ENCODE data around the gene MIF. TPM values are rescaled to one million over a fixed set of nuclear protein-coding genes. Genes with fewer than 3 reads are reported as not detected.
A peak's percentile ranks its signal among the peaks of the same experiment; 100 is the strongest.

MIF gene
- total and polyA plus RNA-seq, 2 of the 4 experiments (the other 2 are of a cell fraction): 123 to 530 TPM

DNA sequence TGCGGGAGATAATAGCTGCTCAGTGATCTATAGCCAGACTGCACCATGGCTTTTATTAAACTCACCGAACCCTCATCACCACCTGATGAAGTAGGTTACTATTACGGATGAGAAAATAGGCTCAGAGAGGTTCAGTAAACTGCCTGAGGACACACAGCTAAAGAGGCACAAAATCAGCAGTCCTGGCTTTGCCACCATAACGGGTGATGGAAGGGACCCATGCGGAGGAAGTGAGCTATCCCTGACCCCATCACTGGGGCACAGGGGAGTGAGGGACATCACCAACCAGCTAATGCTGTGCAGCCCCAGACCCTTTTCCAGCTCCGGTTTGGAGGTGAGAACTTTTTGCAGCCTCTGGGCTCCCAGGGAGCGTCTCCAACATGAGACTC lies 48.1 kb upstream of the MIF start:
- in situ Hi-C loops (cut with MboI; ENCODE audit: low sequenced_read_pairs): loop anchor here (10.0 kb wide), 1 partner anchor 321 kb away; no protein-coding TSS in a partner anchor
- Histone ChIP-seq H3K79me1 (ENCODE audit: low read depth in 1 of 2, low read length in 2 of 2) (no peaks in the 10 kb centered on the region), H3K9me3 (ENCODE audit: control insufficient read depth, insufficient read depth, low read length) (no peaks in the 10 kb centered on the region), H4K5ac (ENCODE audit: low read depth, low read length) (no peak overlapping the region), H2BK5ac (ENCODE audit: low read depth, low read length, poor library complexity, severe bottlenecking) (no peak overlapping the region), H2AFZ (replicated peaks; ENCODE audit: low read length, poor library complexity) (peak overlapping the region; percentile 78), H2BK120ac (ENCODE audit: low read depth, low read length) (peak overlapping the region; percentile 59; the same call in 1 of the 2 replicates), H3K9ac (ENCODE audit: low read depth, low read length) (no peak overlapping the region), H3K4me3 (ENCODE audit: insufficient read depth, low read depth, low read length) (no peak overlapping the region), H3K4me2 (ENCODE audit: low read depth, low read length) (no peak overlapping the region), H3K18ac (ENCODE audit: low read depth, low read length) (no peak overlapping the region), H2AK5ac (ENCODE audit: low read depth, low read length) (peak overlapping the region; percentile 61), H4K20me1 (ENCODE audit: insufficient read depth, low read length) (no peaks in the 10 kb centered on the region), H3K23ac (ENCODE audit: low read depth, low read length) (peak overlapping the region; percentile 63; the same call in 1 of the 2 replicates), H2AK9ac (replicated peaks; ENCODE audit: low read depth, low read length, poor library complexity) (peak overlapping the region; percentile 69), H3K4me1 (ENCODE audit: control insufficient read depth, insufficient read depth, low read length) (peaks cover 19% of the 10 kb centered on the region), H2BK20ac (ENCODE audit: low read depth, low read length) (peak overlapping the region; percentile 16; the same call in 1 of the 2 replicates), H2BK15ac (ENCODE audit: low read depth, low read length) (peak overlapping the region; percentile 64; the same call in 1 of the 3 replicates), H3K36me3 (ENCODE audit: control insufficient read depth, insufficient read depth, low read length) (no peaks in the 10 kb centered on the region), H4K8ac (ENCODE audit: low read depth in 2 of 2, low read length in 2 of 2) (peak overlapping the region in 1 of 2 experiments; percentile 80; a peak in 2 of 4 replicates), H4K91ac (ENCODE audit: insufficient read depth, low read depth, low read length) (peak overlapping the region; percentile 32), H3K27ac (ENCODE audit: insufficient read depth, low read length) (no peak overlapping the region), H3K14ac (replicated peaks; ENCODE audit: low read depth, low read length) (peak overlapping the region; percentile 52), H3K27me3 (ENCODE audit: control insufficient read depth, insufficient read depth, low read length) (no peaks in the 10 kb centered on the region; the same call in 1 of the 2 replicates), H3K9me1 (ENCODE audit: insufficient read depth, low read length) (no peaks in the 10 kb centered on the region), H3K4ac (ENCODE audit: low read depth, low read length) (peak overlapping the region; percentile 78), H3K56ac (ENCODE audit: extremely low read depth, insufficient read depth, low read length) (no peak overlapping the region)
- 73% methylated on average over 5 of the region's 7 CpGs; no CpG with 5 or more reads in 1 of the 2 experiments for WGBS, 2 experiments (ENCODE audit: extremely low coverage in 2 of 2, insufficient read length in 1 of 2)
- TF ChIP-seq MXI1 (IDR thresholded peaks at IDR 0.05; ENCODE audit: borderline replicate concordance, low read depth, low read length) (no peak), MAFK (IDR thresholded peaks at IDR 0.05; ENCODE audit: low read depth, low read length) (no peak), NFE2L2 (IDR thresholded peaks at IDR 0.05; ENCODE audit: low read depth, low read length) (no peak), CEBPB (IDR thresholded peaks at IDR 0.05; ENCODE audit: low read depth, low read length) (no peak), SMC3 (IDR thresholded peaks at IDR 0.05; ENCODE audit: low read depth, low read length) (no peak), BHLHE40 (IDR thresholded peaks at IDR 0.05; ENCODE audit: low read depth, low read length) (no peak), RCOR1 (IDR thresholded peaks at IDR 0.05; ENCODE audit: insufficient replicate concordance, low read length) (no peak), RFX5 (IDR thresholded peaks at IDR 0.05; ENCODE audit: low read depth, low read length) (no peak), RAD21 (IDR thresholded peaks at IDR 0.05; ENCODE audit: low read length) (no peak), CHD1 (IDR thresholded peaks at IDR 0.05; ENCODE audit: low read depth, low read length) (no peak), MAZ (IDR thresholded peaks at IDR 0.05; ENCODE audit: borderline replicate concordance, low read depth, low read length) (no peak), POLR2A (IDR thresholded peaks at IDR 0.05; ENCODE audit: low read depth, low read length) (no peak), FOS (IDR thresholded peaks at IDR 0.05; ENCODE audit: low read depth, low read length) (no peak)
- TF ChIP-seq, protein P1, sequence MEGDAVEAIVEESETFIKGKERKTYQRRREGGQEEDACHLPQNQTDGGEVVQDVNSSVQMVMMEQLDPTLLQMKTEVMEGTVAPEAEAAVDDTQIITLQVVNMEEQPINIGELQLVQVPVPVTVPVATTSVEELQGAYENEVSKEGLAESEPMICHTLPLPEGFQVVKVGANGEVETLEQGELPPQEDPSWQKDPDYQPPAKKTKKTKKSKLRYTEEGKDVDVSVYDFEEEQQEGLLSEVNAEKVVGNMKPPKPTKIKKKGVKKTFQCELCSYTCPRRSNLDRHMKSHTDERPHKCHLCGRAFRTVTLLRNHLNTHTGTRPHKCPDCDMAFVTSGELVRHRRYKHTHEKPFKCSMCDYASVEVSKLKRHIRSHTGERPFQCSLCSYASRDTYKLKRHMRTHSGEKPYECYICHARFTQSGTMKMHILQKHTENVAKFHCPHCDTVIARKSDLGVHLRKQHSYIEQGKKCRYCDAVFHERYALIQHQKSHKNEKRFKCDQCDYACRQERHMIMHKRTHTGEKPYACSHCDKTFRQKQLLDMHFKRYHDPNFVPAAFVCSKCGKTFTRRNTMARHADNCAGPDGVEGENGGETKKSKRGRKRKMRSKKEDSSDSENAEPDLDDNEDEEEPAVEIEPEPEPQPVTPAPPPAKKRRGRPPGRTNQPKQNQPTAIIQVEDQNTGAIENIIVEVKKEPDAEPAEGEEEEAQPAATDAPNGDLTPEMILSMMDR (conservative IDR thresholded peaks at IDR 0.05; ENCODE audit: low read depth, low read length): no peak
- TF ChIP-seq, protein P2, sequence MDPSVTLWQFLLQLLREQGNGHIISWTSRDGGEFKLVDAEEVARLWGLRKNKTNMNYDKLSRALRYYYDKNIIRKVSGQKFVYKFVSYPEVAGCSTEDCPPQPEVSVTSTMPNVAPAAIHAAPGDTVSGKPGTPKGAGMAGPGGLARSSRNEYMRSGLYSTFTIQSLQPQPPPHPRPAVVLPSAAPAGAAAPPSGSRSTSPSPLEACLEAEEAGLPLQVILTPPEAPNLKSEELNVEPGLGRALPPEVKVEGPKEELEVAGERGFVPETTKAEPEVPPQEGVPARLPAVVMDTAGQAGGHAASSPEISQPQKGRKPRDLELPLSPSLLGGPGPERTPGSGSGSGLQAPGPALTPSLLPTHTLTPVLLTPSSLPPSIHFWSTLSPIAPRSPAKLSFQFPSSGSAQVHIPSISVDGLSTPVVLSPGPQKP (IDR thresholded peaks at IDR 0.05; ENCODE audit: borderline replicate concordance, low read depth, low read length): no peak
- TF ChIP-seq, protein P3, sequence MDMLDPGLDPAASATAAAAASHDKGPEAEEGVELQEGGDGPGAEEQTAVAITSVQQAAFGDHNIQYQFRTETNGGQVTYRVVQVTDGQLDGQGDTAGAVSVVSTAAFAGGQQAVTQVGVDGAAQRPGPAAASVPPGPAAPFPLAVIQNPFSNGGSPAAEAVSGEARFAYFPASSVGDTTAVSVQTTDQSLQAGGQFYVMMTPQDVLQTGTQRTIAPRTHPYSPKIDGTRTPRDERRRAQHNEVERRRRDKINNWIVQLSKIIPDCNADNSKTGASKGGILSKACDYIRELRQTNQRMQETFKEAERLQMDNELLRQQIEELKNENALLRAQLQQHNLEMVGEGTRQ (IDR thresholded peaks at IDR 0.05; ENCODE audit: low read depth, low read length): no peak
- BruUV-seq (replicated peaks): no TSS peak
- dilution Hi-C loops (cut with HindIII; ENCODE audit: low sequenced_read_pairs, unreplicated experiment): no loop called here
- POLR2A ChIA-PET (ENCODE audit: unreplicated experiment): no interaction called here
- intact Hi-C loops (cut with micrococcal nuclease): loop anchor here (5.0 kb wide), 3 partner anchors 74 to 304 kb away; partner anchors contain the start of gene MMP11
- DNase-seq (no peak), ATAC-seq (ENCODE audit: low read depth) (no peak)
- CTCF ChIA-PET: interaction anchor here (0.6 to 1.4 kb wide), 3 partner anchors 75 to 118 kb away, joined by 3 to 8 read pairs (median 4); no protein-coding TSS in a partner anchor
